Glutamatergic neuron (in vitro differentiated cells): ENCODE data around the gene GPR160. TPM values are rescaled to one million over a fixed set of nuclear protein-coding genes. Genes with fewer than 3 reads are reported as not detected.

ENCODE experiments used
- DNase-seq: peaks from one replicate; pipeline ENCODE4 v3.0.0; 2022
- H3K27ac Mint-ChIP-seq: one replicate; pipeline ENCODE4 v1.8.0; 2020; ENCODE audit warnings: mild to moderate bottlenecking, mixed read lengths, inconsistent platforms; ENCODE audit not compliant: unreplicated experiment
- H3K27me3 Mint-ChIP-seq: one replicate; pipeline ENCODE4 v1.8.0; 2020; ENCODE audit warnings: mild to moderate bottlenecking, moderate library complexity, mixed read lengths, inconsistent platforms; ENCODE audit not compliant: unreplicated experiment
- H3K36me3 Mint-ChIP-seq: one replicate; pipeline ENCODE4 v1.8.0; 2020; ENCODE audit warnings: mild to moderate bottlenecking, mixed read lengths, inconsistent platforms; ENCODE audit not compliant: unreplicated experiment
- H3K4me1 Mint-ChIP-seq: one replicate; pipeline ENCODE4 v1.8.0; 2020; ENCODE audit warnings: mild to moderate bottlenecking, low read depth, mixed read lengths, inconsistent platforms; ENCODE audit not compliant: unreplicated experiment
- H3K4me3 Mint-ChIP-seq: one replicate; pipeline ENCODE4 v1.8.0; 2020; ENCODE audit warnings: mild to moderate bottlenecking, mixed read lengths, inconsistent platforms; ENCODE audit not compliant: unreplicated experiment
- H3K9me3 Mint-ChIP-seq: one replicate; pipeline ENCODE4 v1.8.0; 2020; ENCODE audit warnings: mild to moderate bottlenecking, moderate library complexity, mixed read lengths, inconsistent platforms; ENCODE audit not compliant: unreplicated experiment
- CTCF ChIP-seq: fragments of 200-600 bp; sonication (generic); IDR thresholded peaks from one replicate; pipeline ENCODE4 v1.5.0; 2021; ENCODE audit not compliant: partially characterized antibody, unreplicated experiment
- total RNA-seq: library from RNA; stranded (reverse); fragmentation: NEBNext Ultra II Directional; extraction: Animal tissue kit (Norgen Biotek cat#: 25700); gene quantifications from one replicate; pipeline ENCODE4 v1.2.1, GENCODE V29; 2021; ENCODE audit not compliant: unreplicated experiment

Gene GPR160
- total RNA-seq, 1 donor from 2014 or later, result not detected

GRCh38 chr3:170040418-170040817 is 2.6 kb downstream of the GPR160 start:
- Mint-ChIP-seq H3K36me3 (no peaks in the 10 kb centered on the region), H3K27ac (no peak overlapping the region), H3K4me3 (no peak overlapping the region), H3K27me3 (peaks cover 7% of the 10 kb centered on the region), H3K9me3 (no peaks in the 10 kb centered on the region), H3K4me1 (no peaks in the 10 kb centered on the region)
- DNase-seq, result no peak
- no peak for TF ChIP-seq CTCF

- H3K27me3 Mint-ChIP-seq, result peaks cover 7% of the 10 kb centered on the region
Measured at GRCh38 chr3:170043506-170043905, 5.7 kb downstream of the GPR160 start.

GRCh38 chr3:170044271-170044670 is 6.5 kb downstream of the GPR160 start:
- no peak for TF ChIP-seq CTCF
- no peak overlapping the region for H3K27ac Mint-ChIP-seq
- no peaks in the 10 kb centered on the region for H3K9me3 Mint-ChIP-seq
- H3K27me3 Mint-ChIP-seq, result peaks cover 5% of the 10 kb centered on the region
- H3K4me3 Mint-ChIP-seq, result no peak overlapping the region
- H3K4me1 Mint-ChIP-seq, result peaks cover 3% of the 10 kb centered on the region
- no peak for DNase-seq
- no peaks in the 10 kb centered on the region for H3K36me3 Mint-ChIP-seq

More at GRCh38 chr3:170043506-170043905, 5.7 kb downstream of the GPR160 start:
- TF ChIP-seq CTCF, result no peak
- Mint-ChIP-seq H3K4me1 (peaks cover 3% of the 10 kb centered on the region), H3K36me3 (no peaks in the 10 kb centered on the region), H3K4me3 (no peak overlapping the region), H3K27ac (no peak overlapping the region), H3K9me3 (no peaks in the 10 kb centered on the region)
- no peak for DNase-seq

GRCh38 chr3:170044795-170045244 is 7.0 kb downstream of the GPR160 start:
- no peaks in the 10 kb centered on the region for H3K36me3 Mint-ChIP-seq
- DNase-seq, result no peak
- peaks cover 5% of the 10 kb centered on the region for H3K27me3 Mint-ChIP-seq
- peaks cover 3% of the 10 kb centered on the region for H3K4me1 Mint-ChIP-seq
- H3K9me3 Mint-ChIP-seq, result no peaks in the 10 kb centered on the region
- H3K4me3 Mint-ChIP-seq, result no peak overlapping the region
- no peak for TF ChIP-seq CTCF
- H3K27ac Mint-ChIP-seq, result no peak overlapping the region

GRCh38 chr3:170046269-170047132 is 8.7 kb downstream of the GPR160 start:
- DNase-seq, result no peak
- Mint-ChIP-seq H3K36me3 (no peaks in the 10 kb centered on the region), H3K27ac (no peak overlapping the region), H3K9me3 (no peaks in the 10 kb centered on the region), H3K4me1 (peaks cover 3% of the 10 kb centered on the region), H3K27me3 (peaks cover 3% of the 10 kb centered on the region), H3K4me3 (no peak overlapping the region)
- no peak for TF ChIP-seq CTCF
